GM12891 (cell line): Measurements from ENCODE around the gene AIDA.

Experiments
- DNase-seq: peaks from one replicate; pipeline ENCODE4 v3.0.0; 2011; ENCODE audit warnings: low spot score; ENCODE audit not compliant: insufficient read length
- FAIRE-seq: peaks from 2 replicates; lab custom pipeline; 2011; peaks lifted over from hg19 to GRCh38; lab: Jason Lieb, UNC
- PAX5 ChIP-seq: IDR thresholded peaks from 2 replicates; pipeline ENCODE4 v1.6.1; 2011; ENCODE audit warnings: low read length, moderate library complexity, mild to moderate bottlenecking; ENCODE audit not compliant: insufficient read depth, severe bottlenecking
- POLR2A ChIP-seq: IDR thresholded peaks from 2 replicates; pipeline ENCODE4 v1.6.1; 2011; ENCODE audit warnings: low read depth, low read length, control low read depth
- POLR2AphosphoS5 ChIP-seq: IDR thresholded peaks from 2 replicates; pipeline ENCODE4 v1.6.1; 2011; ENCODE audit warnings: low read depth, low read length, control low read depth
- POU2F2 ChIP-seq: IDR thresholded peaks from 2 replicates; pipeline ENCODE4 v1.6.1; 2011; ENCODE audit warnings: low read depth, mild to moderate bottlenecking, control low read depth, low read length, moderate library complexity
- SPI1 ChIP-seq: IDR thresholded peaks from 2 replicates; pipeline ENCODE4 v1.6.1; 2011; ENCODE audit warnings: low read depth, low read length, control low read depth
- TAF1 ChIP-seq: IDR thresholded peaks from 2 replicates; pipeline ENCODE4 v1.6.1; 2011; ENCODE audit warnings: low read depth, low read length, control low read depth

Gene AIDA

GRCh38 chr1:222631611-222632208 is 80.6 kb downstream of the AIDA start:
- no peak for TF ChIP-seq PAX5
- TF ChIP-seq TAF1 = no peak
- no peak for TF ChIP-seq POU2F2
- no peak for TF ChIP-seq POLR2AphosphoS5
- TF ChIP-seq POLR2A = no peak
- no peak for TF ChIP-seq SPI1
- DNase-seq (no peak), FAIRE-seq (no peak)

GRCh38 chr1:222629921-222630535 is 82.3 kb downstream of the AIDA start:
- no peak for TF ChIP-seq TAF1
- TF ChIP-seq POU2F2 = no peak
- no peak for TF ChIP-seq POLR2A
- no peak for TF ChIP-seq PAX5
- TF ChIP-seq SPI1 = no peak
- no peak for TF ChIP-seq POLR2AphosphoS5
- FAIRE-seq (no peak), DNase-seq (no peak)

GRCh38 chr1:222627232-222627631 is 85.1 kb downstream of the AIDA start:
- TF ChIP-seq POLR2A = no peak
- TF ChIP-seq POU2F2 = no peak
- no peak for TF ChIP-seq POLR2AphosphoS5
- no peak for TF ChIP-seq TAF1
- TF ChIP-seq PAX5 = no peak
- no peak for TF ChIP-seq SPI1
- DNase-seq (no peak), FAIRE-seq (no peak)

GRCh38 chr1:222624214-222624613 is 88.1 kb downstream of the AIDA start:
- no peak for DNase-seq
- TF ChIP-seq TAF1 = no peak
- TF ChIP-seq SPI1 = no peak
- no peak for TF ChIP-seq PAX5
- no peak for TF ChIP-seq POLR2AphosphoS5
- TF ChIP-seq POLR2A = no peak
- no peak for TF ChIP-seq POU2F2
- no peak for FAIRE-seq

GRCh38 chr1:222623458-222623857 is 88.8 kb downstream of the AIDA start:
- no peak for FAIRE-seq
- DNase-seq = no peak
- TF ChIP-seq POLR2AphosphoS5 = no peak
- TF ChIP-seq POLR2A = no peak
- no peak for TF ChIP-seq SPI1
- no peak for TF ChIP-seq TAF1
- no peak for TF ChIP-seq PAX5
- TF ChIP-seq POU2F2 = no peak

GRCh38 chr1:222622765-222623164 is 89.5 kb downstream of the AIDA start:
- FAIRE-seq = no peak
- no peak for DNase-seq
- TF ChIP-seq PAX5 (no peak), POLR2AphosphoS5 (no peak), SPI1 (no peak)

GRCh38 chr1:222620566-222620965 is 91.7 kb downstream of the AIDA start:
- TF ChIP-seq PAX5 (no peak), POLR2AphosphoS5 (no peak), POU2F2 (no peak), POLR2A (no peak), SPI1 (no peak), TAF1 (no peak)
- DNase-seq = no peak
- no peak for FAIRE-seq

GRCh38 chr1:222618880-222619596 is 93.3 kb downstream of the AIDA start:
- TF ChIP-seq POU2F2 (no peak), POLR2A (no peak), POLR2AphosphoS5 (no peak), PAX5 (no peak), SPI1 (no peak), TAF1 (no peak)
- FAIRE-seq = peak; percentile 40
- DNase-seq = no peak
